NOMO-1 (cell line): ENCODE measurements around the gene ZDBF2.
"Not testable (repeated sequence)": the region's sequence is repeated elsewhere in the genome, so short reads cannot be mapped to it uniquely, and the experiment has no call there.

Experiments used
- DNase-seq, 2 experiments: peaks; one replicate each; lab custom pipeline; 2025; ENCODE audit not compliant: unreplicated experiment in 2 of 2; lab: John Stamatoyannopoulos, UW

Gene ZDBF2

GRCh38 chr2:206316141-206316540 lies 41.7 kb downstream of the ZDBF2 start:
- no peak for DNase-seq

GRCh38 chr2:206323033-206323432 lies 48.6 kb downstream of the ZDBF2 start:
- DNase-seq: no peak

DNA sequence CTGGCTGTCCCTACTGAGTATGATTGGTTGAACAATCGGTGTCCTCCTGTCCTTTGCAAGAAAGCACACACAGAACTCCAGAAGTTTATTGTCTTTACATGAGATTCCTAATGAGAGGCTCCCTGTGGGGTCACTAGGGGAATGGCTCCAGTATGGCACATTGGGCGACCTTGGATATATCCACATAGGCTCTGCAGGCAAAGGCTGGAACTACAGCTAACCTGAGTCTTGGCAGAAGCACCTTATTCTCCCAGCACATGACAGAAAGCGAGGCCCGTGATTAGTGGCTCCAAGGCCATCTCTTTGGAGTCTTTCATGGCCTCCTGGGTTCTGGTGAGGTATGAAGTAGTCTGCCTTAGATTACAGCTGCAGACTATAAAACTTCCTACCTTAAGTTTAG lies 49.0 kb downstream of the ZDBF2 start:
- no peak for DNase-seq

DNA sequence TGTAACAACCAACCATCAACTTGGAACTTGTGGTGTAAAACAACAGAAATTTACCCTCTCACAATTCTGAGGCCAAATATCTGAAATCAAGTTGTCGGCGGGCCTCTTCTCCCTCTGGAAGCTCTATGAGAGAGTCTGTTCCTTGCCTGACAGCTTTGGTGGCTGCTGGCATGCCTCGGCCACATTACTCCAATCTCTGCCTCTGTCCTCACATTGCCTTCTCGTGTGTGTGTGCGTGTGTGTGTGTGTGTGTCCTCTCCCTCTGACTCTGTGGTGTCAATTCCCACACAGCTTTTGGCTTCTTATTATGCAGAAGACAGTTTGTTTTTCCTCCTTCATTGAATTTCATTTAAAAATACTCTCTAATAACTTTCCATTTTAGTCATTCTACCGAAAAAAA lies 50.4 kb downstream of the ZDBF2 start:
- DNase-seq: no peak

DNA sequence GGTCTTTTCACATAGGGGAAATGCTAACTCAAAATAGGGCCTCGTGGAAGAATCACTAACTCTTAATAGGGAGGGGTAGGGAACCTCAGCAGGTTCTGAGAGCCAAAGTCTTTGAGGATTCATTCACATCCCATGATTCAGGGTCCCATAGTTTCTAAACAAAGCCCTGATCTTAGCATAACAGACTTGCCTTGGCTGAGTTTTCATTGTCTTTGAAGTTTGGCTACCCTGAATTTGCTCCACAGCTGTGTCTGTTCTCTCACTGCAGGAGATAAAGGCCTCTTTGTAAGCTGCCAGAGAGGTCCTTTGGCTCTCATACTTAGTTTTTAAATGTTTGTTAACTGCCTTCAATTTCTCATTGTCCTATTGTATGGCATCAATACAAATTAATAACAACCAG lies 54.5 kb downstream of the ZDBF2 start:
- DNase-seq: no peak

- no peak for DNase-seq
Measured at GRCh38 chr2:206336861-206337260, 62.4 kb downstream of the ZDBF2 start.

- DNase-seq: no peak
Measured at GRCh38 chr2:206337956-206338355, 63.5 kb downstream of the ZDBF2 start.

DNA sequence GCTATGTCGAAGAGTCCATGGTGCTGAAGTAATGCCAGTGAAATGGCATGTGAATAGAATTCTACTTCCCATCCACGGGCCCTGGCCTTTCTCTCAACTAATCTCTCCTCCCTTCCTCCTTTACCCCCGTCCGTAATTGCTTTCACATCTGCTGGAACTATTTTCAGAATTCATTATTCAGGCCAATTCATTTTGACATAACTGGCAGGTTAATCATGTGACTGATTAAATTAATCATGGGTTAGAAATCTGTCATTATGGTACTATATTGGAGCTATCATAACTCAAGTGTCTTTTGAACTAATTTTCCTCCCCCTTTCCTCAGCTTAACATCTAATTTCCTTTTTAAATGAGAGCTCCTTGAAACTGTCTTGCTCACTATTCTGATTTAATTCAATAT lies 66.9 kb downstream of the ZDBF2 start:
- no peak for DNase-seq

DNA sequence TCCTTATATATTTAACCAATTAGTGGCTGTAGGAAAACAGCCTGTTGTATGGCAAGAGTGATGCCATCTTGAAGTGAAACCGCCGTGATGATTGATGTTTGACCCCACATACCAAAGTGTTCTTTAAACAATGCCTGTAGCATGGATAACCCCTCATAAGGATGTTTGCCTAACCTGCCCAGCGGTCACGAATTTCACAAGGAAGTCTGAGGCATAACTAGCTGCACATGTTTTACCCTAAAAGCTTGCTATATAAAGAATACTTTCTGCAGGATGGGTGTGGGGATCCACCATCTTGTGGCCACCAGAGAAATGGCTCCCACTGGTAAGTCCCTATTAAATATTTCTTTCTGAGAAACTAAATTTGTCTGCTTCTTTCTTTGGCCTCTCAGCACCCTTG lies 68.7 kb downstream of the ZDBF2 start:
- no peak for DNase-seq

DNA sequence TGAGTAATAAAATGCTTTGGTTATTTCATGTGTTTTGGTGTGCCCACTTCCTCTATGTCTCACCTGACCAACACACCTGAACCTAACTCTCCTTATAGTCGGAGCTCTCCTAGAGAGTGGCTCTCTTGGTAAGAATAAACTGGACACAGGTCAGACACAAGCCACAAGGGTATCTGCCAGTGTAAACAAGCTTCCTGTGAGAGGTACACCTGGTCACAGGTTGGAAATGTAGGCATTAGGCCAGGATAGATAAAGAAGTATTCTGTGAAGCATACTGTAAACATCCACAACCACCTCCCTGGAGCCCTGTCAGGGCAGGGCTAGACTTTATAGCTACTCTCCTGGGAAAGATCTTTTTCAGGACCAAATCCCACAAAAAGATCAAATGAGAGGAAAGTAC lies 69.4 kb downstream of the ZDBF2 start:
- no peak for DNase-seq

- no peak for DNase-seq
Measured at GRCh38 chr2:206345606-206346005, 71.1 kb downstream of the ZDBF2 start.

GRCh38 chr2:206349375-206349774 lies 74.9 kb downstream of the ZDBF2 start:
- no peak for DNase-seq

GRCh38 chr2:206352571-206352970 lies 78.1 kb downstream of the ZDBF2 start:
- no peak for DNase-seq

- no peak for DNase-seq
Measured at GRCh38 chr2:206353685-206354084, 79.2 kb downstream of the ZDBF2 start.

GRCh38 chr2:206354129-206354528 lies 79.7 kb downstream of the ZDBF2 start:
- DNase-seq: no peak

GRCh38 chr2:206356840-206357239 lies 82.4 kb downstream of the ZDBF2 start:
- DNase-seq: not testable (repeated sequence)

DNA sequence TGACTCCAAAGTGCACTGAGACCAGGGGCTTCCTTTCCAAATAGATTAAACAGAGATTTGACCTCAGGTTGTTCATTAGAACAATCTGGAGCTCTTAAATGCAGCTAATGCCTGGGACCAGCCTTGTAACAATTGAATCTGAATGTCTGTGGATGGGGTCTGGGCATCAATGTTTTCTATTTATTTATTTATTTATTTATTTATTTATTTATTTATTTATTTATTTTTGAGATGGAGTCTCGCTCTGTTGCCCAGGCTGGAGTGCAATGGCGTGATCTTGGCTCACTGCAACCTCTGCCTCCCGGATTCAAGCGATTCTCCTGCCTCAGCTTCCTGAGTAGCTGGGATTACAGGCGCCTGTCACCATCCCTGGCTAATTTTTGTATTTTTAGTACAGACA lies 86.4 kb downstream of the ZDBF2 start:
- not testable (repeated sequence) for DNase-seq

GRCh38 chr2:206361407-206362045 lies 87.1 kb downstream of the ZDBF2 start:
- DNase-seq: no peak
